ENCODE data around the gene CXCR6. TPM values are rescaled to one million over a fixed set of nuclear protein-coding genes. Genes with fewer than 3 reads are reported as not detected.

The CXCR6 gene
- total RNA-seq (2014; rRNA removed; shearing (Covaris generic)), result not detected in 2 replicates

GRCh38 chr3:45943207-45943846, at the start of gene CXCR6:
CXCR6 (plus strand) TSS chr3:45943464; CDS start chr3:45946482, 3,018 bp downstream.

DNA sequence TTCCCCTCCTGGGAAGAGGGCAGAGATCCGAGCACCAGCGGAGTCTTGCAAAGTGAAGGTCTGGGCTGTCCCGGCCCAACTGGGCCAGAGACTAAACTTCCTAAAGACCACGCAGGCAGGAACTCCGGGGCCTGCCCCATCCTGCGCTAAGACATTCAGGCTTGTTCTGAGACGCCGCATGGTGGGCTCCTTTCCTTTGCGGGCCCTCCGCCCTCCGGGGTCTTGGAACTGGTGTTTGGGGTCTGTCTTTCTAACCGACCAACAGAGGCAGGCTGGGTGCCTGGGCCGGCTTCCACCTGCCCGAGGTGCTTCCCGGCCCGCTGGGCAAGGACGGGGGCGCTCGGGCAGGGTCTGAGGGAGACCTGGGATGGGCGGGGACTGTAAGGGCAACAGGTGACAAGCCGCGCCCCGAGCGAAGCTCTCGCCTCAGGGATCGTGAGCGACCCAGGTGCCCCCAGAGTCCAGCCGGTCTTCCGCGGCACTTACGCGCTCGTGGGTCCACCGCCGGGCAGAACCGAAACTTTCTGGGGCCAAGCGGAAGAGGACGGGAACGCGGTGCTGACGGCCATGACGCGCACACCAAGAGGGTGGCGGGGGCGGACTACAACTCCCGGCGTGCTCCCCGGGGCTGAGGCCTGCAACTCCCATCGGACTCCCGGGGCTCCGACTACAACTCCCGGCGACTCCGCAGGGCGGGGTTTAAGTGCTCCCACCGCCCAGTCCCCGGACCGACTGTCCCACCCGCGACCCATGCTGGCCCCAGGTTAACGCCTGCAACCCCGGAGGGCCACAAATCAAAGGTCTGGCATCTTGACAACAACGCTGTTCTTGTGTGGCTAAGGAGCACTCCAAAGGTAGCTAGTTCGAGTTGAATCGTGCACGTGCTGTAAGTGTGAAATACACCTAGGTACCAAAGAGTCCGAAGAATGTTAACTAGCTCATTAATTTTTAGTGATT, 52.2 kb downstream of the CXCR6 start, which contains the start of gene FYCO1:
Gene FYCO1, minus strand, starts transcription at position 589 of the 957 bp plus-strand sequence. CDS start 10,914 bp downstream, outside the sequence.

Small RNA genes within 50 kb of the gene (small RNA-seq; reads per million reads assigned to genes)
- gene RF00019, result not detected

Other genes starting within 250 kb of the CXCR6 start
- 0.30 and 0.66 TPM in 2 replicates for gene SLC6A20, start 146.9 kb upstream of the CXCR6 start, total RNA-seq (2014; rRNA removed; shearing (Covaris generic))
- gene LZTFL1, start 101.3 kb upstream of the CXCR6 start, total RNA-seq (2014; rRNA removed; shearing (Covaris generic)), result 16.2 and 25.4 TPM in 2 replicates
- not detected in 2 replicates for gene CCR9, start 56.9 kb upstream of the CXCR6 start, total RNA-seq (2014; rRNA removed; shearing (Covaris generic))
- 9.2 and 10.7 TPM in 2 replicates for gene FYCO1, start 52.4 kb downstream of the CXCR6 start, total RNA-seq (2014; rRNA removed; shearing (Covaris generic))
- not detected in 2 replicates for gene XCR1, start 84.0 kb downstream of the CXCR6 start, total RNA-seq (2014; rRNA removed; shearing (Covaris generic))

All from A375 (cell line).